HT1080 (cell line): ENCODE data around the gene TBK1. TPM values are rescaled to one million over a fixed set of nuclear protein-coding genes. Genes with fewer than 3 reads are reported as not detected.

Source experiments
- DNase-seq: peaks from one replicate; pipeline ENCODE4 v3.0.0-alpha.2; 2015; ENCODE audit warnings: low read depth
- total RNA-seq: library from RNA; depleted of rRNA; stranded (reverse); fragments of >200 nt; shearing (Covaris generic); gene quantifications from 2 replicates; pipeline ENCODE4 v1.2.3, GENCODE V29; 2014

Gene TBK1
- total RNA-seq, 1 experiment from 2014 or later = 23.1 TPM

DNA sequence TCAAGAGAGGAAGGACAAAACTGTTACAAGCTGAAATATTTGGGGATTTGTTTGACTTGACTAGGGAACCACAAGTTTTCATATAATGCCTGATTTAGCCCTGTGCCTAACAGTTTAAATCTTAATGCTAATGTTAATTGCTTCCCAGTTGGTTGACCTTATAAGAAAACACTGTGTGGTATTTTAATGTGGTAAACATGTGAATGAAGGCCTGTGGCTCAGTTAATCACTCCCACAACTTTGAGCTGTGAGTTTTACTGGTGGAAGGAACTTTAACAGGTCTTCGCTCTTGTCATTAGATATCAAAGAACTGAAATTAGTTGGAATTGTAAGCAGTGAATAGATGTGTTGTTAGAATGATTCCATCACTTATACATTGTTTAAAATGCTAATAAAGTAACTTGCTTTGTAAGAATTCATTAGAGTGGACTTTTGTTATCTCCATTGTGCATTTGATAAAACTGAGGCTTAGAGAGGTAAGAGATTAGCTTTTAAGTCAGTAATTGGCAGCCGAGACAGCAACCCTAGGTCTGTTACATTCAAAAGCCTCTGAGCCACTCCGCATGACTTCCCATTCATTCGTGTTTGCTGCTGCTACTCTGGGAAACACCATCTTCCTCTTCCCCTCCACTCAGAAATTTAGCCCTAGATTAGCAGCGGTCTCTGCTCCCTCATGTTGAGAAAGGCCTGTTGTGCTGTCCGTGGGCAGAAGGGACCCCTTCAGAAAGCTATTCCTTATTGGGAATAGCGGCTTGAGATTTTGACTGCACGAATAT is 1.0 kb upstream of the TBK1 start:
- DNase-seq = peak; percentile 7

DNA sequence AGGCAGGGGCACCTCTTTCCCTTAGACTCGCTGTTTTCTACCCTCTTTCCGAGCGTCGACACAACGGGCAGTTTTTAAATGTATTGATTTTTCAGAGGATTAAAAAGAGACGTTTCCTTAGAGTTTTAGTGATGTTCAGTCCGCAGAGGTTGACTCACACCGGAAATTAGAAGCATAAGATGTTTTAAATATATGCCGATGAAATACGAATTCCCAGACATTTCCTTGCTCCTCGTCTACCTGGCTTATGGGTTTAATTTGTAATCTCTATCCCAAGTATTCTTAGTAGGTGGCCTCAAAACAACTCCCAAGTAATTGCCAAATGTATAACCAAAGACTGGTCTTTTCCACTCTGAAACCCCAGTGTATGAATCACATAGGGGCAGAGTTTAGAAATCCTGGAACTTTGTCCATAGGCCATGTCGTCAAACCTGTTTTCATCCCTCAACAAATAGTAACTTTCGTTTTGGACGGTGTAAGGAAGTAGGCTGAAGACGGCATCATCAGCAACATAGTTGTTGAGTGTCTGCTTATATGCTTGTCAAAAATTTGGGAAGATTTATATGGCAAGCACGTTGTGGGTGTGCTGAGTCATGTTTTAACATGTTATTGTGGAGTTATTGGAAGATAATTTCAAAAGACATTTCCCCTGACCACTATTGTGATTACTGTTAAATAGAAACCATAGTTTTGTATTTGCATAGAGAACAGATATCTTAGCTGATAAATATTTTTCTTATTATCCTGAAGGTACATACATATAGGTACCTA is 824 bp downstream of the TBK1 start:
- peak; percentile 71 for DNase-seq

DNA sequence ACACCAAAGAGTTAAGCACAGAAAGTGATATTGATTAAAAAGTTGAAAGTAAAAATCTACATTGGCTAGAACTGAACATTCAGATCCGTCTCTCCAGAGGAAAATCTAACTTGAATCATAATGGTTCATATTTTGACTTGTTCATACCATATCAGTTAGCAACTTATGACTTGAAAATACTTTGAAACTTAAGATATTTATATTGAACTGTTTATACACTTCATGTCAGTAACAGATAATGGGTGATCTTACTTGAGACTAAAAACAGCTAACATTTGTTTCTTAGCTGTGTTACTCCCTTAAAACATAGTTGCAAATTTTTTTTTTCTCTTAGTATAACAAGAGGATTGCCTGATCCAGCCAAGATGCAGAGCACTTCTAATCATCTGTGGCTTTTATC is 3.6 kb downstream of the TBK1 start:
- DNase-seq = no peak

DNA sequence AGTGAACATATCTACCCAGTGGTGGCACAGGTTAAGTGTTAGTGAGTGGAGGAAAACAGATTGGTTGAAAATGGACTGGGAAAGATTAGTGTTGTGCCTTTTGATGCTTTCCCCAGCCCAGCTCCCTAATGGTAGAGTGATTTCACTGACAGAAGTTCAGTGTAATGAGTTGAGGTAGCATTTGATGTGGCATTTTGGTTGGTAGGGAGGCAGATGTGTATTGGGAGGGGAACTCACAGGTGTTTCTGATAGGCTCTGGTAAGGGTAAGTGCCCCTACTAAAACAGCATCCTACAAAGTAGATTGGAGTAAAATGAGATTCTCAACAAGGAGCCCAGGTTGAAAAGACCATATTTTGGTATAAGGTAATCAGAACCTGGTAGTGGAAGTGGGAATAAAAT is 4.2 kb downstream of the TBK1 start:
- DNase-seq = no peak

DNA sequence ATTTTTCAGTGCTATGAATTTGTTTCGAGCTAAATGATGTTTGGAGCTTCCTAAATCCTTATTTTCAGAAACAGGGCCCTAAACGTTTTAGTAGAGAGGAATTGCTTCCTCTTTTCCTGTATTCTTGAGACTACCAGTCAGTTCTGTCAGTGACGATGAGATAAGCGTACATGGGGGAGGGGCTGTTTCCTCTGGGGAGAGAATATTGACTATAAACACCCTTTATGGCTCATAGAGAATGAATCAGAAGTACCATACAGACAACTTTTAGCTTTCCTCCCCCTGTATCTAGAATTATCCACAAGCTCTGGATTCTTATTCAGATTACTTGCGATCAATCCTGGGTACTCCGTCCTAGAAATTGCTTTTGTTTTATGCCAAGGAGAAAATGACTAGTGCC is 5.1 kb downstream of the TBK1 start:
- no peak for DNase-seq

DNA sequence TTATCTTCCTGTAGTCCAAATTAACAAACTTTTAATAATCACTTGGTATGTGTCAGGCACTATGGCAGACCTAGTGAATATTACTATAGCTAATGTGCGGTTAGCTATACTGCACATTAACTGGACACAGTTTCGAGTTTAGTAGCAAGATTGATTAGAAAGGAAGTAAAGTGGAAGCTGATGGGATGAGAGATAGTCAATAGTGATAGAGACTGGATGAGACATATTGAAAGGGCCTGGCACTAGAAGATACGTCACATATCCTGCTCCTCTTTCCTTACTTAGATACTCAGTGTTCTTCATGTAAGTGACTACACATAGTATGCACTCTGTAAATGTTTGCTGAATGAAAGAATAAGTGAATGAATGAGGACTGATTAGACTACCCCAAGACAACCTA is 5.5 kb downstream of the TBK1 start:
- no peak for DNase-seq

DNA sequence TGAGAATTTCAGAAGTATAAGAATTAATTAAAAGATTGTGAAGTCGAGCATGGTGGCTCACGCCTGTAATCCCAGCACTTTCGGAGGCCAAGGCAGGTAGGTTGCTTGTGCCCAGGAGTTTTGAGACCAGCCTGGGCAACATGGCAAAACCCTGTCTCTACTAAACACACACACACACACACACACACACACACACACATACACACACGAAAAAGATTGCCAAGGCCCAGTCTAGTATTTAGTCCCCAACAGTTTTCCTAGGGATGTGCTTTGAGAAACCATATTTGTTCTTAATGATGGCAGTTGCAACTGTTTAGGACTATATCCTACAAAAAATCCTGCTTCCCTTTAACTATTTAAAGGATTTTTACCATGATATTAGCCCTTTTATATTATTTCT is 6.0 kb downstream of the TBK1 start:
- DNase-seq = no peak

DNA sequence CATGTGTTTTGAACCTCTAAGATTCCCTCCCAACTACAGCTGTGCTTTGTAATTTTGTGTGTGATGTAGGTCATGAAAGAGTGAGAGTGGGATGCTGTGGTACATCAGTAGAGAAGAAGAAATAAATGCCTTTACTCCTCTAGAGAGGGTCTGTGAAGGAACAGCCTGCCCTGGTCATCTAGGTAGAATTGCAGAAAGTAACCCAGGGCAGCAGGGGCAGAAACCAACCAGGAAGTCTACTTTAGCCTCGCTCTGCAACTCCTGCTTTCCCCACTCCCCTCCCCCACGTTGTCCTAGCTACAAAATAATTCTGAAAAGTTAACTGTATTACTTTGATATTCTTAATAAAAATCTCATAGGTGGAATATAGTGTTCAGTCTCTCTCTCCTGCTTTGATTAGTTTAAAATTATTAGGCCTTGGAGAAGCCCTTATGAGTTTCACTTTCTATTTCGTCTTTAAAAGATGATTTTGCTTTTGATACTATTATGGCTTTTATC is 7.5 kb downstream of the TBK1 start:
- peak; percentile 2 for DNase-seq

DNA sequence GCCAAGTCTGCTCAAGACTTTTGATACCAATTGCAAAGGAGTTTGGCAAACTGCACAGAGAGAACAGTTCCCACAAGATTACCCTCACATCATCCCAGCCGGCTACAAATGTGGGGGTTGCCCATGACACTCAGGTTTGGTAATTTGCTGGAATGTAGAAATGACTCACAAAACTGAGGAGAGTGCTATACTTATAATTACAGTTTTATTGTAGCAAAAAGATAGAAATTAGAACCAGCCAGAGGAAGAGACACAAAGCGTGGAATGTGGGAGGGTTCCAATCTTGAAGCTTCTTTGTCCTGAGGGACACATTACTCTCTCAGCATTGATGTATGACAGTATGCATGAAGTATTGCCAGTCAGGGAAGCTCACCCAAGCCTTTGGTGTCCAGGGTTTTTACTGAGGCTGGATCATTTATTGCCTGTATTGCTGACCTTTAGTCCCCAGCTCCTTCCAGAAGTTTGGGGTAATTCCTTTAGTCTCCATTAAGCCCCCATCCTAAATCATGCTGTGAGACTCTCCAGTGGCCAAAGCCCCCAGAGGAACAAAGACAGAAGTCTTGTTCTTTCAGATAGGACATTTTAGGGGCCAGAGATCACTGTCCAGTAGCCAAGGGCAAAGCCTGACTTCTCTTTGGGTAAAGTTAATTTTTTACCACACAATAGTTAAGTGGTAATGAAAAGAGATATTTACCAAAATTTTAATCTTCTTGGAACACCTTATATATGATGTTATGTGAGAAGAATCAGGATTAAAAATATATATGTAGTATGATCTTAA is 9.9 kb downstream of the TBK1 start:
- peak; percentile 49 for DNase-seq

DNA sequence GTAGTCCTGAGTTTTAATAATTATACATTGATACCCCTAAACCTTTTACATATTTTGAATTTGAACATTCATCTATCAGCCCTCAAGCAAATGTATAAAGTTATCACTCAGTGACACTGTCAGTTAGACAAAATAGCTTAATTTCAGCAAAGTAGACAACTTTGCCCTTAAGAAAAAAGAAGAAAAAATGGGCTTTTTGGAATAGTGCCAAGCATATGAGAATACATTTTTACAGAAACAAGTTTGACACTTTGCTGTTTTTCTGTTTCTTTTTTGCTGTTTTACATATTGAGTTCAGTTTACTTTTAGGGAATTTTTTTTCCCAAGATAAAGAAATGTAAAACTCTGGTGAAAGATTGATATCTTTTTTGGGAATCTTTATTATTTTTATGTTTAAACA is 14.3 kb downstream of the TBK1 start:
- no peak for DNase-seq

DNA sequence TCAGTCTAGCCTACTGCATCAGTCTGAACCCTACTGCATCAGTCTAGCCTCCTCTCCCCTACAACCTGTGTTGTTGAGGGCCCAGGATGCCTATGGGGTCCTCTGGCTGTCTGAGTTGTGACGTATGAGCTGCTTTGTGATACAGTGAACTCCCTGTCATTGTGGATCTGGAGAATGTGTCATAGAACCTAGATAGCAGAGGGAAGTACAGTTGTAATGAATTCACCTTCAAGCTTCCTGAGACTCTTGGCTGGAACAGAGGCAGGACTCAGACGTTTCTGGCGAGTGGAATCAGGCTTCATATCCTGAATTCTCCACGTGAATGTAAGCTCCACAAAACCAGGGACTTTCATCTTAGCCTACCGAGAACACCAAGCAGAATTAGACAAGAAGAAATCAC is 17.0 kb downstream of the TBK1 start:
- no peak for DNase-seq

DNA sequence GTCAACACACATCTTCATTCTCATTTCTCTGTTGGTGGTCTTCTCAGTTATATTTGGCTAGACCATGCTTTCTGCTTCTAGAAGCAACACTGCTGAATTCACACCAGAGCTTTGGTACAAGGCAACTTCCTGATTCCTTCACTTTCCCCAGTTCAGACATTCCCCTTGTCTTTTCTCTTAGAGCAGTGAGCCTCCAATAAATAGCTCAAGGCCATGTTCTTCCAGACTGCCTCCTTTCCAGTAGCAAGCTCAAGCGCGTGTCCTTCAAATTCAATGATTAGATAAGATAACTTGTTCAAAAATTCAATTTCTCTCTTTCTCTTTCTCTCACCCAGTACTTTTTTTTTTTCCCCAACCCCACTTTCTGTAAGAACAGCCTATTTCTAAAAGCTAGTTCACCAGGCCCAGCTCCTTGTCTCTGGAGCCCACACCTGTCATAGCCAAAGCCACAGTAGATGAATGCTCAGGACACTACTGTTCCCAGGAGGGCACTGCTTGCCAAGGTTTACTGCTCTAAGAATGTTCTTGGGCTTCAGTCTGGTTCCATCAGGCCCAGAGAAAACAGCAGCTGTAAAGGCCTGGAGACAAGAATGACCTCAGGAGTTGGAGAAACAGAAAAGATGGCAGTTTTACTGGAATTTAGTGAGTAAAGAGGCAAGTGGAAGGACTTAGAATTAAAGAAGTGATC is 17.7 kb downstream of the TBK1 start:
- no peak for DNase-seq

DNA sequence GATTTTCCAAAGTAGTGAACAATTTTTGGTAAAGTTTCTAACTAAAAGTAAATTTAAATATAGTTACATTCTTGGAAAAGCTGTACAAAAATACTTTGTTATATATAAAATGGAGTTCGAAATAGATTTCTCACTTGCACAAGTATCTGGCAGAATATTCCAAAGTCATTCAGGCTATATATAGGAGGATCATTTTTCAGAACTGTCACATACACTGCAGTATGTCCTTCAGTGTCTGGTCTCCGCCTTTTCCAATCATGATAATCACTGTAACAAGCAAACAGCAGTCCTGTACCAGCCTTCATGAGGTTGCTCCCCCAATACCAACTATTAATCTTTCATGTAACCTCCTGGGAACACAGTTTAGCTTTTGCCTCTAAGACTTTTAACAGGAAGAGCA is 18.6 kb downstream of the TBK1 start:
- DNase-seq = no peak

DNA sequence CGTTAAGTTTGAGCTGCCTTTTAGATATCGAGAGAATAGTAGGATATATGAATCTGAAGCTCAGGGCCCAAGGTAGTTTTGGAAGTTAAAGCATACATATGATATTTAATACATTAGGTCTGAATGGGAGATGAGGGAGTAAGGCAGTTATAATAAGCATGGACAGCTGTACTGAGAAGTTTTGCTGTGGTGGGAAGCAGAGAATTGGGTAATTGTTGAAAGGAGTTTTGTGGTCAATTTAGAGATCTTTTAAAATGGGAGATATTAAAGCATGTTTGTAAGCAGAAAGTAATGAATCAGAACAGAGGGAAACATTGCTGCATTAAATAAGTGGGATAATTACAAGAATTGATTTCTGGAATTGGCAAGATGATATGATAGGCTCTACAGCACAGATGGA is 21.3 kb downstream of the TBK1 start:
- no peak for DNase-seq

DNA sequence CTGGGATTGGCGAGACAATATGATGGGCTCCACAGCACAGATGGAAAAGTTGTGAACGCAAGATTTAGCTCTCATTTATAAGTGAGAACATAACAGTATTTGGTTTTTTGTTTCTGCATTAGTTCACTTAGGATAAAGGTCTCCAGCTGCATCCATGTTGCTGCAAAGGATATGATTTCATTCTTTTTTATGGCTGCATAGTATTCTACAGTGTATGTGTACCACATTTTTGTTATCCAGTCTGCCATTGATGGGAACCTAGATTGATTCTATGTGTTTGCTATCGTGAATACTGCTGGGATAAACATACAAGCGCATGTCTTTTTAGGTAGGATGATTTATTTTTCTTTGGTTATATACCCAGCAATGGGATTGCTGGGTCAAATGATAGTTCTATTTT is 23.6 kb downstream of the TBK1 start:
- no peak for DNase-seq

DNA sequence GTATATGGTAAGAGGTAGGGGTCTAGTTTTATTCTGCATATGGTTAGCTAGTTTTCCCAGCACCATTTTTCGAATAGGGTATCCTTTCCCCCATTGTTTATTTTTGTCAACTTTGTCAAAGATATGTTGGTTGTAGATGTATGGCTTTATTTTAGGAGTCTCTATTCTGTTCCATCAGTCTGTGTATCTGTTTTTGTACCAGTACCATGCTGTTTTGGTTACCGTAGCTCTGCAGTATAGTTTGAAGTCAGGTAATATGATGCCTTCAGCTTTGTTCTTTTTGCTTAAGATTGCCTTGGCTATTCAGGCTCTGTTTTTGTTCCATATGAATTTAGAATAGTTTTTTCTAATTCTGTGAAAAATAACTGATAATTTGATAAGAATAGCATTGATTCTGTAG is 24.9 kb downstream of the TBK1 start:
- DNase-seq = no peak

DNA sequence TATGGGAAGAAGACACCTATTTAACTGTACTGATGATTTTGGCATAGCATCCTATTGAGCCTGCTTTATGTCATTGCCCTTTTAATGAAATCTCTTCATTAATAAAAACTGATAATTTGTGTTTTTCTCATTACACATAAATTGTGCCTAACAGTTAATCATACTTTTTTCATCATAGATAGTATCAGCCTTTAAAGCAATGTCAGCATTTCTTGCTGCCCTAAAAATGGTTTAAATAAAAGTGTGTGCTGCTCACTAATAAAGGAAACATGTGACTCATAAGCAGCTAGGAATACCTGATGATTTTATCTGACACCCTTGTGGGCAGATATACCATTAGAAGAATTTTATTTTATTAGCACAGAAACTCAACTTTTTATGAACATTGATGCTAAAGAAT is 26.7 kb downstream of the TBK1 start:
- no peak for DNase-seq

DNA sequence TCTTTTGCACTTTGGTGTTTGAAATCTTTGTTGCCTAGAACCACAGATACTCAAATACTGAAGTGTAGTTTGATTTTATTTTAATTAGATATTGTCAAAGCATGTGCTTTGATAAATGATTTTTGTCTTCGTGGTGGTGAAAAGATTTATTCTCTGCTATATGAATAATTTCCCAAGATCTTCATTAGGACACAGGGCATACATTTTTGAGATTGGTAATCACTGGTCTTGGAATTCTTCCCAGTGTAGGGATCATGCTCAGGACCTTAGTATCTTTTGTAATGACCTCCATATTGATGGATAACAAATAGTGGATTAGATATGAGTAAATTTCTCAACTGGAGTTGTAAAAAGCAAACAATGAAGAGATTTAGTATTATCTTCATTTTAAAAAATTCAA is 28.2 kb downstream of the TBK1 start:
- no peak for DNase-seq

DNA sequence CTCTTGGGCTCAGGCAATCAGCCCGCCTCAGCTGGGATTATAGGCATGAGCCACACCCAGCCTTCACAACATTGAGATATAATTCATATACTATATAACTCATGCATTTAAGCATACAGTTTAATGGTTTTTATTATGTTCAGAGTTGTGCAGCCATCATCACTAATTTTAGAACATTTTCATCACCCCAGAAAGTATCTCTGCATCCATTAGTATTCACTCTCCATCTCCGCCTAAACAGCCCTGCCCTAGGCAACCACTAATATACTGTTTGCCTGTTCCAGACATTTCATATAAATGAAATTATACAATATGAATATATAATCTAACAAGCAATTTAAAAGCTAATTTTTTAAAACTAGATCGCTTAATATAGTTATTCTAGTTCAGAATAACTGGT is 34.7 kb downstream of the TBK1 start:
- no peak for DNase-seq

DNA sequence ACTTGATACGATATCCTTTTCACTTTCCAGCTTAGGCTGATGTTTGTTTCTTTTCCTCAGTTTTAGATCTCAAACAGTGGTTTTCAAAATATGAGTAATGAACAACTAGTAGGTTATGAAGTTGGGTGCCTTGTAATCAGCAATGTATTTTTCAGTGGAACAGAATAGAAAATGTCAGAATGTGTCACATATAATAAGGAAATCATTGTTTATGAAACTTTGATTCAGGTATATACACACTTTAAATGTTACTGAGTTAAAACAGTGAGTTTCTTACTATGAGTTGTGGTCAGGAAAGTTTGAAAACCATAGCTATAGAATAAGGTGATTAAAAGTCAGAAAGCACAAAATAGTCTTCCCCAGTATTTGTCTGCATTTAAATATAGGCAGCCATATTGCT is 39.8 kb downstream of the TBK1 start:
- DNase-seq = no peak

DNA sequence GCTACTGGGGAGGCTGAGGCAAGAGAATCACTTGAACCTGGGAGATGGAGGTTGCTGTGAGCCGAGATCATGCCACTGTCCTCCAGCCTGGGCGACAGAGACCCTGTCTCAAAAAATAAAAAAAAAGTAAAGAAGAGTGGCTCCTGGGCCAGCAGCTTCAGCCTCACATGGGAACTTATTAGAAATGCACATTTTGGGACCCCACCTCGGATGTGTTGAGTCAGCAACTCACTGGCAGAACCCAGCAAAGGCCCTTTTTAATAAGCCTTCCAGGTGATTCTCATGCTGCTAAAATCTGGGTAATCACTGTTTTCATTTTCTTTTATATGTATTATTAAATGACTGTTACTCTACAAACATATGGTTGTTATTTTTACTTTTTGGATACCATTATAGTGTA is 41.6 kb downstream of the TBK1 start:
- no peak for DNase-seq
